Activated naive CD4-positive, alpha-beta T cell treated with anti-CD3 and anti-CD28 coated beads, Interleukin-2, amount 50 U/mL, for 24 hours (primary cell): ENCODE data around the gene ETFDH.

Source experiments
- H3K27ac Mint-ChIP-seq: one replicate; pipeline ENCODE4 v1.8.0; 2021; ENCODE audit warnings: mild to moderate bottlenecking, mixed read lengths
- H3K27me3 Mint-ChIP-seq: one replicate; pipeline ENCODE4 v1.8.0; 2021; ENCODE audit warnings: mixed read lengths
- H3K36me3 Mint-ChIP-seq: one replicate; pipeline ENCODE4 v1.8.0; 2021; ENCODE audit warnings: mixed read lengths
- H3K4me1 Mint-ChIP-seq: one replicate; pipeline ENCODE4 v1.8.0; 2021; ENCODE audit warnings: mixed read lengths
- H3K4me3 Mint-ChIP-seq: one replicate; pipeline ENCODE4 v1.8.0; 2021; ENCODE audit warnings: mild to moderate bottlenecking, mixed read lengths
- H3K9me3 Mint-ChIP-seq: one replicate; pipeline ENCODE4 v1.8.0; 2021; ENCODE audit warnings: mixed read lengths

The ETFDH gene

DNA sequence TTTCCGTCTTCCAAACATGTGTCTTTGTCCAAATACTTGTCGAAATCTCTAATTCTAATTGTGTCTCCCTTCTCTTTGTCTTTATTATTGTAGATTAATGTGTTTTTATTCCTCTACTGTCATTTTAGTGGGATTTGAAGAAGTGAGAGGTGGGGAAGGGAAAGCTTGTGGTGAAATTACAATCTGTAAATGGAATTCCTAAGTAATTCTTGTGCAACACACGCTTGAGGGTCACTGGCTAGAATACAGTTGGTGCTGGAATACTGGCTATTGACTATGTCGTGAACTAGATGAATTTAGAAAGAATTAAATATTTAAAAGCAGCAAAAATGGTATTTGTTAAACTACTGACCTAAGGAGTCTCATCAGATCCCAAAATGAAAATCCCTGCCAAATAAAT is 86.0 kb downstream of the ETFDH start:
- Mint-ChIP-seq H3K27me3 (peaks cover 4% of the 10 kb centered on the region), H3K4me1 (no peaks in the 10 kb centered on the region)

GRCh38 chr4:158758703-158759102 is 86.6 kb downstream of the ETFDH start:
- Mint-ChIP-seq H3K27me3 (peaks cover 4% of the 10 kb centered on the region), H3K4me1 (no peaks in the 10 kb centered on the region), H3K36me3 (peaks cover 8% of the 10 kb centered on the region), H3K27ac (no peak overlapping the region), H3K9me3 (peaks cover 5% of the 10 kb centered on the region), H3K4me3 (no peak overlapping the region)

More for the DNA sequence above, 86.0 kb downstream of the ETFDH start:
- H3K27ac Mint-ChIP-seq: no peak overlapping the region
- peaks cover 5% of the 10 kb centered on the region for H3K9me3 Mint-ChIP-seq
- H3K4me3 Mint-ChIP-seq: no peak overlapping the region
- peaks cover 8% of the 10 kb centered on the region for H3K36me3 Mint-ChIP-seq
